GM13977 (cell line): Measurements from ENCODE around the gene PEX26.

ENCODE experiments used
- DNase-seq: peaks from one replicate; pipeline ENCODE4 v3.0.0; 2012; ENCODE audit warnings: low spot score
- CTCF ChIP-seq: IDR thresholded peaks from 2 replicates; pipeline ENCODE4 v1.5.1; 2012; ENCODE audit warnings: mild to moderate bottlenecking, control low read depth; ENCODE audit not compliant: insufficient read depth; ENCODE audit errors: extremely low read depth, missing control alignments
- in situ Hi-C: fragments of 300-500 bp; cut with MboI; formaldehyde crosslinking; loops from one replicate; pipeline ENCODE4 v1.12.0; 2022; ENCODE audit warnings: low sequenced_read_pairs, low pct_unique_long_range_greater_than_20kb, mixed read lengths, inconsistent platforms; ENCODE audit not compliant: unreplicated experiment

PEX26 gene

GRCh38 chr22:18152519-18152918, 74.7 kb downstream of the PEX26 start:
- DNase-seq = peak; percentile 80
- in situ Hi-C loops = no loop called here
- no peak for TF ChIP-seq CTCF

GRCh38 chr22:18154821-18155390, 77.1 kb downstream of the PEX26 start:
- no peak for DNase-seq
- no peak for TF ChIP-seq CTCF
- in situ Hi-C loops = no loop called here
